ENCODE measurements around the gene ATP2A3.

ATP2A3 gene

GRCh38 chr17:3970668-3971067 lies 6.4 kb upstream of the ATP2A3 start:
- DNase-seq = no peak

- DNase-seq = no peak
These were observed 5.7 kb upstream of the ATP2A3 start for GRCh38 chr17:3969963-3970362.

- no peak for DNase-seq
These were observed 4.8 kb upstream of the ATP2A3 start for GRCh38 chr17:3968886-3969524.

- DNase-seq = no peak
These were observed 3.8 kb upstream of the ATP2A3 start for GRCh38 chr17:3968015-3968414.

GRCh38 chr17:3966720-3967363 lies 2.6 kb upstream of the ATP2A3 start:
- DNase-seq = no peak

GRCh38 chr17:3965118-3965800 lies 1.0 kb upstream of the ATP2A3 start:
- DNase-seq = peak; percentile 44

GRCh38 chr17:3963237-3964201 lies 718 bp downstream of the ATP2A3 start:
- DNase-seq = peak; percentile 29

GRCh38 chr17:3962965-3963236 lies 1.3 kb downstream of the ATP2A3 start:
- DNase-seq = no peak

GRCh38 chr17:3962217-3962964 lies 1.8 kb downstream of the ATP2A3 start:
- DNase-seq = no peak

- no peak for DNase-seq
These were observed 2.6 kb downstream of the ATP2A3 start for GRCh38 chr17:3961564-3962047.

- no peak for DNase-seq
These were observed 3.5 kb downstream of the ATP2A3 start for GRCh38 chr17:3960764-3961163.

- no peak for DNase-seq
These were observed 4.2 kb downstream of the ATP2A3 start for GRCh38 chr17:3959921-3960601.

- DNase-seq = no peak
These were observed 4.8 kb downstream of the ATP2A3 start for GRCh38 chr17:3959295-3959899.

- DNase-seq = no peak
These were observed 6.3 kb downstream of the ATP2A3 start for GRCh38 chr17:3957735-3958599.

GRCh38 chr17:3956983-3957382 lies 7.3 kb downstream of the ATP2A3 start:
- DNase-seq = no peak

GRCh38 chr17:3956327-3956957 lies 7.8 kb downstream of the ATP2A3 start:
- no peak for DNase-seq

GRCh38 chr17:3955673-3955988 lies 8.6 kb downstream of the ATP2A3 start:
- DNase-seq = no peak

GRCh38 chr17:3954976-3955672 lies 9.1 kb downstream of the ATP2A3 start:
- DNase-seq = no peak

- no peak for DNase-seq
These were observed 10.2 kb downstream of the ATP2A3 start for GRCh38 chr17:3954086-3954485.

All from eye (tissue), 1 donor.